T-cell (primary cell): ENCODE measurements around the gene TRMT1L. TPM values are rescaled to one million over a fixed set of nuclear protein-coding genes. Genes with fewer than 3 reads are reported as not detected.

ENCODE experiments used
- ATAC-seq, 4 experiments: fragments of 200-7000 bp in 3 of 4; fragments of 150-1000 bp in 1 of 4; cut with Tn5 transposase; replicated peaks in 1 of 4; 1 replicate in 3 of 4; 2 replicates in 1 of 4; pipeline ENCODE4 v1.10.0; 2021; ENCODE audit warnings: moderate library complexity in 3 of 4, mild to moderate bottlenecking in 2 of 4, moderate number of reproducible peaks in 1 of 4
- CTCF ChIA-PET, 2 donors: fragments of 300-600 bp; sonication (Branson Sonifier 250); formaldehyde crosslinking; loops; one replicate each; lab custom pipeline; 2022; ENCODE audit warnings: antibody characterized with exemption in 2 of 2; lab: Charles Lee
- POLR2A ChIA-PET, 2 donors: fragments of 300-600 bp; sonication (Branson Sonifier 250); formaldehyde crosslinking; loops; one replicate each; lab custom pipeline; 2022; ENCODE audit warnings: antibody characterized with exemption in 2 of 2; lab: Charles Lee
- DNase-seq, 35 experiments: peaks; one replicate each; pipeline versions ENCODE4 v3.0.0 to v3.0.0-alpha.2; 2013 to 2023
- H3K27ac ChIP-seq: one replicate; pipeline ENCODE4 v1.5.1; 2013; ENCODE audit warnings: low read length
- H3K27me3 ChIP-seq, 2 experiments: replicated peaks in 1 of 2; 1 replicate in 1 of 2; 2 replicates in 1 of 2; pipeline versions ENCODE4 v1.6.1 to v1.7.0; 2013; ENCODE audit warnings: low read length in 1 of 2, mixed read lengths in 1 of 2; ENCODE audit not compliant: control insufficient read depth in 2 of 2, insufficient read depth in 2 of 2; ENCODE audit errors: extremely low read depth in 1 of 2
- H3K36me3 ChIP-seq, 2 donors: 1 replicate in 1 of 2; 2 replicates in 1 of 2; pipeline versions ENCODE4 v1.6.1 to v1.7.0; 2013; ENCODE audit warnings: low read length in 1 of 2; ENCODE audit not compliant: control insufficient read depth in 2 of 2, insufficient read depth in 1 of 2; ENCODE audit errors: extremely low read depth in 1 of 2
- H3K4me1 ChIP-seq, 2 experiments: 1 replicate in 1 of 2; 2 replicates in 1 of 2; pipeline versions ENCODE4 v1.6.1 to v1.7.0; 2013; ENCODE audit warnings: low read length in 2 of 2, mixed read lengths in 1 of 2; ENCODE audit not compliant: insufficient read depth in 2 of 2, control insufficient read depth in 1 of 2; ENCODE audit errors: extremely low read depth in 1 of 2
- H3K4me3 ChIP-seq, 2 donors: 1 replicate in 1 of 2; 2 replicates in 1 of 2; pipeline versions ENCODE4 v1.5.1 to v1.7.0; 2013; ENCODE audit warnings: mild to moderate bottlenecking in 2 of 2, low read length in 1 of 2, moderate library complexity in 1 of 2; ENCODE audit not compliant: control insufficient read depth in 1 of 2; ENCODE audit errors: extremely low read depth in 1 of 2
- H3K9me3 ChIP-seq: 2 replicates; pipeline ENCODE4 v1.7.0; 2013
- H3K27ac Mint-ChIP-seq, 2 donors: one replicate each; pipeline ENCODE4 v1.8.0; 2020 to 2021; ENCODE audit warnings: mild to moderate bottlenecking in 2 of 2, mixed read lengths in 2 of 2
- H3K27me3 Mint-ChIP-seq, 2 donors: one replicate each; pipeline ENCODE4 v1.8.0; 2021 to 2022; ENCODE audit warnings: mixed read lengths in 2 of 2
- H3K36me3 Mint-ChIP-seq: one replicate; pipeline ENCODE4 v1.8.0; 2021; ENCODE audit warnings: mixed read lengths
- H3K4me1 Mint-ChIP-seq, 3 donors: one replicate each; pipeline ENCODE4 v1.8.0; 2020 to 2022; ENCODE audit warnings: mixed read lengths in 3 of 3, mild to moderate bottlenecking in 1 of 3
- H3K4me3 Mint-ChIP-seq, 3 donors: one replicate each; pipeline ENCODE4 v1.8.0; 2020 to 2022; ENCODE audit warnings: mild to moderate bottlenecking in 3 of 3, mixed read lengths in 3 of 3, moderate library complexity in 3 of 3
- H3K9me3 Mint-ChIP-seq, 3 donors: one replicate each; pipeline ENCODE4 v1.8.0; 2020 to 2022; ENCODE audit warnings: mixed read lengths in 3 of 3
- WGBS: methylation state at CpG from one replicate; pipeline ENCODE4 v1.1.5; 2013; ENCODE audit warnings: missing lambda C conversion rate; ENCODE audit not compliant: insufficient coverage; 5-methylcytosine and 5-hydroxymethylcytosine counted together
- total RNA-seq, 35 experiments: library from RNA in 6 of 35; stranded (reverse) in 6 of 35; fragments of 120-200 nt in 1 of 35; gene quantifications; one replicate each; pipeline versions ENCODE4 v1.2.1 to v1.2.4 and lab custom pipeline; 2013 to 2026

TRMT1L gene
- total RNA-seq, 5 donors from 2014 or later (not counting 1 experiment from before 2014, with no cell fraction given): 6.2 to 23.4 (median 22.1) TPM

DNA sequence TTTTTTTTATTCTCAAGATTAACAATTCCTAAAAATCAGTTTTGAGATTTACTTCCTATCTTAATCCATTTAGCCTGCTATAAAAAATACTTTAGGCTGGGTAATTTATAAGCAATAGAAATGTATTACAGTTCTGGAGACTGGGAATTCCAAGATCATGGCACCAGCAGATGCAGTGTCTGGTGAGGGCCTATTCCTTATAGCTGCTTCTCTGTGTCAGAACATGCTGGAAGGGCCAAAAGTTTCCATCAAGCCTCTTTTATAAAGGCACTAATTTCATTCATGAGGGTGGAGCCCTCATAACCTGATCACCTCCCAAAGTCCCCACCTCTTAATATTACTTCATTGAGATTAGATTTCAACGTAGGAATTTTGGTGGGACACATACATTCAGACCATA lies 69.7 kb downstream of the TRMT1L start:
- H3K9me3 ChIP-seq: no peaks in the 10 kb centered on the region
- peaks cover 50% of the 10 kb centered on the region for H3K36me3 Mint-ChIP-seq
- H3K4me3 ChIP-seq: no peak overlapping the region
- POLR2A ChIA-PET: no interaction called here
- H3K4me1 ChIP-seq: no peaks in the 10 kb centered on the region
- CTCF ChIA-PET: no interaction called here
- no peaks in the 10 kb centered on the region for H3K27me3 Mint-ChIP-seq
- no peak overlapping the region for H3K27ac ChIP-seq
- DNase-seq (no peak), ATAC-seq (no peak)
- no CpG with 5 or more reads among the region's 1 CpG for WGBS
- H3K27me3 ChIP-seq: no peaks in the 10 kb centered on the region
- no peak overlapping the region for H3K4me3 Mint-ChIP-seq
- peaks cover 5 to 28% of the 10 kb centered on the region in 2 donors for H3K36me3 ChIP-seq
- peaks cover 25 to 28% (median 26%) of the 10 kb centered on the region in 3 donors for H3K4me1 Mint-ChIP-seq
- H3K9me3 Mint-ChIP-seq: no peaks in the 10 kb centered on the region
- no peak overlapping the region for H3K27ac Mint-ChIP-seq

DNA sequence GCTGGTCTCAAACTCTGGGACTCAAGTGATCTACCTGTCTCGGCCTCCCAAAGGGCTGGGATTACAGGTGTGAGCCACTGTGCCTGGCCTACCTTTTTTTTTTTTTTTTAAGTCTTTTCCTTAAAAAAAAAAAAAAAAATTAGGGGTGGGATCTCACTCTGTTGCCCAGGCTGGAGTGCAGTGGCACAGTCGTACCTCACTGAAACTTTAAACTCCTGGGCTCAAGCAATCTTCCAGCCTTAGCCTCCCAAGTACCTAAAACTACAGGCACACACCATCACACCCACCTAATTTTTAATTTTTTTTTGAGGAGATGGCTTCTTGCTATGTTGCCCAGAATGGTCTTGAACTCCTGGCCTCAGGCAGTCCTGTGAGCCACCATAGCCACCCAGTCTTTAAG lies 72.9 kb downstream of the TRMT1L start:
- H3K36me3 Mint-ChIP-seq: peaks cover 41% of the 10 kb centered on the region
- POLR2A ChIA-PET: interaction anchor here in 1 of 2 donors (0.5 kb wide), 1 partner anchor 1953 kb away, joined by 3 read pairs; no protein-coding TSS in a partner anchor
- no peaks in the 10 kb centered on the region for H3K4me1 ChIP-seq
- no peak overlapping the region for H3K4me3 Mint-ChIP-seq
- CTCF ChIA-PET: no interaction called here
- no peaks in the 10 kb centered on the region for H3K9me3 Mint-ChIP-seq
- H3K4me1 Mint-ChIP-seq: peaks cover 33 to 48% (median 37%) of the 10 kb centered on the region in 3 donors
- H3K27me3 ChIP-seq: no peaks in the 10 kb centered on the region
- H3K4me3 ChIP-seq: no peak overlapping the region
- ATAC-seq (no peak), DNase-seq (no peak)
- H3K27ac ChIP-seq: no peak overlapping the region
- H3K27ac Mint-ChIP-seq: no peak overlapping the region
- no peaks in the 10 kb centered on the region for H3K9me3 ChIP-seq
- 100% methylated on average over 1 of the region's 2 CpGs for WGBS
- peaks cover 5 to 14% of the 10 kb centered on the region in 2 donors for H3K36me3 ChIP-seq
- H3K27me3 Mint-ChIP-seq: no peaks in the 10 kb centered on the region

DNA sequence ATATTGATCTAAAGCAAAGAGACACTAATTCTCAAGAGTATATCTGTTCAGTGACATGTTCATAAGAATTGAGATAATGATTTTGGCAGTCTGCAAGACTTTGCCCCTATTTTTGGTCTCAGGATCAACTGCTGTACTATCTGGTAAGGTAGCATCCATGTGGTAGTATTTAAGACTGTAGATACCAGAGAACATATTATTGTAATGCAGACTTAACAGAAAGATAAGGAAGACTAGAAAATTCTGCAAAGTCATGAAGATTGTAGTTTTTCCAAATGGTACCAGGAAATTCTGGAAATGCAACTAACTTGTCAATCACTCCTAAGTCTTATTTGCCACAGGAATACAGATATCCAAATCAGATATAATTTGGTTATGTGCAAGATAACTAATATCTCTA lies 76.3 kb downstream of the TRMT1L start:
- H3K9me3 ChIP-seq: no peaks in the 10 kb centered on the region
- ChIA-PET CTCF (no interaction called here), POLR2A (no interaction called here)
- no peaks in the 10 kb centered on the region for H3K27me3 ChIP-seq
- DNase-seq (no peak), ATAC-seq (no peak)
- Mint-ChIP-seq H3K4me1 (peaks cover 42 to 53% (median 42%) of the 10 kb centered on the region in 3 donors), H3K27ac (no peak overlapping the region), H3K36me3 (peaks cover 19% of the 10 kb centered on the region), H3K4me3 (no peak overlapping the region), H3K9me3 (no peaks in the 10 kb centered on the region), H3K27me3 (no peaks in the 10 kb centered on the region)
- H3K4me3 ChIP-seq: no peak overlapping the region
- H3K27ac ChIP-seq: no peak overlapping the region
- H3K4me1 ChIP-seq: no peaks in the 10 kb centered on the region
- no peaks in the 10 kb centered on the region for H3K36me3 ChIP-seq

DNA sequence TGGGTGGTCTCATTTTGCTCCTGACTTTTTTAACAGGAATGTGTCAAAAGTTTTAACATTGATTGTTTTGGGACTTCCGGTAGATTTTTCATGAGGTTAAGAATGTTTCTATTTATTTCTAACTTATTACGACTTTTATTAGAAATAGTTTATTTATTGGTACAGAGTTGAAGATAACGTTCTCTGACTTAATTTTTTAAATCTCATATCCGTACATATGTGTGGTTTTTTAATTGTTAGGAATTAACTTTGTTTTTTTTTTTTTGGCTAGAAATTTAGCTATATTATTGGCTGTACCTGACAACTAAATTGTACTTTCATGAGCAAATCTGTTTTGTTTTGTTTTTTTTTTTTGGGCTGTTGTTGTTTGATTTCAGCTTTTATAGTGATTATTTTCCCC lies 79.4 kb downstream of the TRMT1L start:
- Mint-ChIP-seq H3K27me3 (no peaks in the 10 kb centered on the region), H3K27ac (no peak overlapping the region), H3K36me3 (peaks cover 18% of the 10 kb centered on the region), H3K4me1 (peaks cover 45 to 52% (median 46%) of the 10 kb centered on the region in 3 donors), H3K4me3 (no peak overlapping the region), H3K9me3 (no peaks in the 10 kb centered on the region)
- ChIA-PET POLR2A (interaction anchor here in 1 of 2 donors (0.6 kb wide), 1 partner anchor 26 kb away, joined by 3 read pairs; no protein-coding TSS in a partner anchor), CTCF (interaction anchor here in 1 of 2 donors (0.6 to 0.9 kb wide), 2 partner anchors 14 to 32 kb away, joined by 3 read pairs; no protein-coding TSS in a partner anchor)
- no peaks in the 10 kb centered on the region for H3K27me3 ChIP-seq
- DNase-seq (no peak), ATAC-seq (no peak)
- no peak overlapping the region for H3K27ac ChIP-seq
- H3K4me1 ChIP-seq: no peaks in the 10 kb centered on the region
- H3K36me3 ChIP-seq: no peaks in the 10 kb centered on the region
- no CpG with 5 or more reads among the region's 4 CpGs for WGBS
- H3K4me3 ChIP-seq: no peak overlapping the region
- H3K9me3 ChIP-seq: no peaks in the 10 kb centered on the region

DNA sequence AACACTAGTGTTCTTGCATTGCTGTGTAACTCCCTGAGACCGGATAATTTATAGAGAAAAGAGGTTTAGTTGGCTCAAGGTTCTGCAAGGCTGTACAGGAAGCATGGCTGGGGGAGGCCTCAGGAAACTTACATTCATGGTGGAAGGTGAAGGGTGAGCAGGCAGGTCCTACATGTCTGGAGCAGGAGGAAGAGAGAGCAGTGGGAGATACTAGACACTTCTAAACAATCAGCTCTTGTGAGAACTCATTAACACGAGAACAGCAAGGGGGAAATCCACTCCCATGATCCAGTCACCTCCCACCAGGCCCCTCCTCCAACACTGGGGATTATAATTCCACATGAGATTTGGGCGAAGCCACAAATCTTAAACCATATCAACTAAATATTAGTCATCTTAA lies 81.3 kb downstream of the TRMT1L start:
- Mint-ChIP-seq H3K4me3 (no peak overlapping the region), H3K27ac (no peak overlapping the region), H3K27me3 (no peaks in the 10 kb centered on the region), H3K4me1 (peaks cover 55 to 62% (median 58%) of the 10 kb centered on the region in 3 donors), H3K9me3 (no peaks in the 10 kb centered on the region), H3K36me3 (peaks cover 28% of the 10 kb centered on the region)
- no peaks in the 10 kb centered on the region for H3K4me1 ChIP-seq
- no CpG with 5 or more reads among the region's 3 CpGs for WGBS
- no peak overlapping the region for H3K27ac ChIP-seq
- CTCF ChIA-PET: no interaction called here
- no peaks in the 10 kb centered on the region for H3K36me3 ChIP-seq
- no peak for DNase-seq
- H3K9me3 ChIP-seq: no peaks in the 10 kb centered on the region
- POLR2A ChIA-PET: no interaction called here
- no peak overlapping the region for H3K4me3 ChIP-seq
- ATAC-seq: no peak
- H3K27me3 ChIP-seq: no peaks in the 10 kb centered on the region

DNA sequence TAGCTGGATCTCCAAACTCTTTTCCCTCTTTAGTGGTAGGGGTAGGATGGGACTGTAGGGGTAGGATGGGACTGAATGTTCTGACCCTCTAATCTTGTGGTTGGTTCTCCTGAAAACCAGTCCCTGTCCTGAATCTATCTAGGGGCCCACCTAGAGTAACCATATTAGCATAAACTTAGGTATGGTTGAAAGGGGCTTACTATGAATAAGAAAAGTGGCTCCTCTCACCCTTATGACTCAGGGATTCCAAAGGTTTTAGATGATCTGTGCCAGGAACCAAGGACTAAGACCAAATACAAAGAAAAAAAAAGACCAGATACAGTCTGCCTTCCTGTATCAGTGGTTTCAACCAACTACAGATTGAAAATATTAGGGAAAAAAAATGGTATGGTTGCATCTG lies 82.4 kb downstream of the TRMT1L start:
- no peak overlapping the region for H3K27ac ChIP-seq
- POLR2A ChIA-PET: no interaction called here
- H3K36me3 Mint-ChIP-seq: peaks cover 22% of the 10 kb centered on the region
- H3K27me3 ChIP-seq: no peaks in the 10 kb centered on the region
- H3K27ac Mint-ChIP-seq: no peak overlapping the region
- CTCF ChIA-PET: no interaction called here
- H3K9me3 Mint-ChIP-seq: no peaks in the 10 kb centered on the region
- no peaks in the 10 kb centered on the region for H3K9me3 ChIP-seq
- no peak overlapping the region for H3K4me3 ChIP-seq
- no peaks in the 10 kb centered on the region for H3K27me3 Mint-ChIP-seq
- no peak for ATAC-seq
- no peak for DNase-seq
- no peaks in the 10 kb centered on the region for H3K4me1 ChIP-seq
- no peak overlapping the region for H3K4me3 Mint-ChIP-seq
- H3K36me3 ChIP-seq: no peaks in the 10 kb centered on the region
- H3K4me1 Mint-ChIP-seq: peaks cover 50 to 56% (median 51%) of the 10 kb centered on the region in 3 donors

DNA sequence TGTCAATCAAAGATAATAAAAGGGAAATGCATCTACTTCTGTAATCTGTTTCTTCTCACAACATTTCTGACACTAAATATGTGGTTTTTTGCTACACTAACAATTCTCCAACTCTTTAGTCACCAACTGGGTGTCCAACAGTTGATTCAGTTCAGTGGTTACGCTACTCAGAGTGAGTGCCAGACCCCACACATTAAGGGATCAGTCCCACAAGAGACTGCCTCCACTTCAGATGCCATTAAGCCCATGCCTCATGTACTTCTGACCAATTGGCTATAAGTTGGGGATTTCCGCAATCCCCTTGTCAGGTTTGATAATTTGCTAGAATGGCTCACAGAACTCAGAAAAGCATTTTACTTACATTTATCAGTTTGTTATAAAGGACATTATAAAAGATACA lies 83.0 kb downstream of the TRMT1L start:
- H3K9me3 Mint-ChIP-seq: no peaks in the 10 kb centered on the region
- DNase-seq: no peak

More for the DNA sequence above, 83.0 kb downstream of the TRMT1L start:
- H3K27ac Mint-ChIP-seq: no peak overlapping the region
- CTCF ChIA-PET: no interaction called here
- WGBS: no CpG with 5 or more reads among the region's 2 CpGs
- Histone ChIP-seq H3K9me3 (no peaks in the 10 kb centered on the region), H3K36me3 (no peaks in the 10 kb centered on the region), H3K27me3 (no peaks in the 10 kb centered on the region), H3K4me3 (no peak overlapping the region), H3K27ac (no peak overlapping the region), H3K4me1 (no peaks in the 10 kb centered on the region)
- H3K36me3 Mint-ChIP-seq: peaks cover 22% of the 10 kb centered on the region
- POLR2A ChIA-PET: no interaction called here
- no peak overlapping the region for H3K4me3 Mint-ChIP-seq
- no peaks in the 10 kb centered on the region for H3K27me3 Mint-ChIP-seq
- no peak for ATAC-seq
- H3K4me1 Mint-ChIP-seq: peaks cover 48 to 56% (median 50%) of the 10 kb centered on the region in 3 donors
